IMR-90 (cell line): ENCODE measurements around the gene TEFM. TPM values are rescaled to one million over a fixed set of nuclear protein-coding genes. Genes with fewer than 3 reads are reported as not detected.
A peak's percentile ranks its signal among the peaks of the same experiment; 100 is the strongest.

Experiments
- ATAC-seq: fragments of 200-7000 bp; cut with Tn5 transposase; 2 replicates; pipeline ENCODE4 v1.9.1; 2020; ENCODE audit warnings: low read depth, mild to moderate bottlenecking, moderate library complexity
- Bru-seq: library from RNA; stranded (reverse); fragments of 400-500 nt; gene quantifications from one replicate; lab custom pipeline; 2021; lab: Mats Ljungman, UMichigan
- BruChase-seq, 2 experiments: library from RNA; stranded (reverse); fragments of 400-500 nt; gene quantifications; one replicate each; lab custom pipeline; 2021; lab: Mats Ljungman, UMichigan
- BruUV-seq: library from RNA; stranded (reverse); fragments of 400-500 nt; replicated peaks from 2 replicates; lab custom pipeline; 2021; lab: Mats Ljungman, UMichigan
- CTCF ChIA-PET: fragments of 300-600 bp; formaldehyde crosslinking; extraction: SDS; loops from one replicate; lab custom pipeline; 2021; ENCODE audit warnings: antibody characterized with exemption; lab: Yijun Ruan, JAX
- POLR2A ChIA-PET: fragments of 300-600 bp; sonication (Branson Sonifier 250); formaldehyde crosslinking; loops from one replicate; lab custom pipeline; 2022; ENCODE audit warnings: antibody characterized with exemption; ENCODE audit not compliant: unreplicated experiment; lab: Charles Lee
- DNase-seq: peaks from one replicate; pipeline ENCODE4 v3.0.0; 2013
- H2AFZ ChIP-seq: replicated peaks from 2 replicates; pipeline ENCODE3; 2013; ENCODE audit warnings: low read length, mild to moderate bottlenecking; ENCODE audit not compliant: poor library complexity
- H2AK5ac ChIP-seq: 2 replicates; pipeline ENCODE4 v1.6.1; 2013; ENCODE audit warnings: low read depth, low read length, inconsistent platforms
- H2AK9ac ChIP-seq: replicated peaks from 2 replicates; pipeline ENCODE3; 2013; ENCODE audit warnings: mild to moderate bottlenecking, low read depth, low read length, moderate library complexity; ENCODE audit not compliant: poor library complexity
- H2BK120ac ChIP-seq: 2 replicates; pipeline ENCODE4 v1.6.1; 2013; ENCODE audit warnings: low read depth, low read length, inconsistent platforms
- H2BK15ac ChIP-seq: 3 replicates; pipeline ENCODE4 v1.6.1; 2013; ENCODE audit warnings: low read depth, low read length, inconsistent platforms
- H2BK20ac ChIP-seq: 2 replicates; pipeline ENCODE4 v1.6.1; 2013; ENCODE audit warnings: low read depth, mild to moderate bottlenecking, inconsistent platforms, low read length, moderate library complexity
- H2BK5ac ChIP-seq: 2 replicates; pipeline ENCODE4 v1.6.1; 2013; ENCODE audit warnings: mild to moderate bottlenecking, low read depth, low read length, inconsistent platforms; ENCODE audit not compliant: poor library complexity, severe bottlenecking
- H3K14ac ChIP-seq: replicated peaks from 2 replicates; pipeline ENCODE4 v1.6.1; 2013; ENCODE audit warnings: low read depth, low read length, inconsistent platforms
- H3K18ac ChIP-seq: 2 replicates; pipeline ENCODE4 v1.6.1; 2013; ENCODE audit warnings: low read depth, low read length, control low read depth
- H3K23ac ChIP-seq: 2 replicates; pipeline ENCODE4 v1.6.1; 2013; ENCODE audit warnings: low read depth, low read length, inconsistent platforms
- H3K27ac ChIP-seq: 2 replicates; pipeline ENCODE4 v1.5.1; 2013; ENCODE audit warnings: mild to moderate bottlenecking, control low read depth, low read length; ENCODE audit not compliant: insufficient read depth
- H3K27me3 ChIP-seq: 2 replicates; pipeline ENCODE4 v1.6.1; 2013; ENCODE audit warnings: low read length; ENCODE audit not compliant: control insufficient read depth, insufficient read depth
- H3K36me3 ChIP-seq: 2 replicates; pipeline ENCODE4 v1.6.1; 2013; ENCODE audit warnings: low read length, mixed read lengths; ENCODE audit not compliant: control insufficient read depth, insufficient read depth
- H3K4ac ChIP-seq: 2 replicates; pipeline ENCODE4 v1.6.1; 2013; ENCODE audit warnings: low read depth, low read length, inconsistent platforms
- H3K4me1 ChIP-seq: 2 replicates; pipeline ENCODE4 v1.6.1; 2013; ENCODE audit warnings: low read length, mixed read lengths; ENCODE audit not compliant: control insufficient read depth, insufficient read depth
- H3K4me2 ChIP-seq: 2 replicates; pipeline ENCODE4 v1.6.1; 2013; ENCODE audit warnings: low read depth, mild to moderate bottlenecking, control low read depth, low read length, moderate library complexity
- H3K4me3 ChIP-seq: 2 replicates; pipeline ENCODE4 v1.5.1; 2013; ENCODE audit warnings: low read depth, mild to moderate bottlenecking, control low read depth, low read length, moderate library complexity; ENCODE audit not compliant: insufficient read depth
- H3K56ac ChIP-seq: 2 replicates; pipeline ENCODE4 v1.6.1; 2013; ENCODE audit warnings: low read length, inconsistent platforms; ENCODE audit not compliant: insufficient read depth; ENCODE audit errors: extremely low read depth
- H3K79me1 ChIP-seq, 2 experiments: 2 replicates each; pipeline ENCODE4 v1.6.1; 2013; ENCODE audit warnings: low read length in 2 of 2, inconsistent platforms in 1 of 2, low read depth in 1 of 2
- H3K9ac ChIP-seq: 2 replicates; pipeline ENCODE4 v1.6.1; 2013; ENCODE audit warnings: low read depth, low read length, control low read depth
- H3K9me1 ChIP-seq: 2 replicates; pipeline ENCODE4 v1.6.1; 2013; ENCODE audit warnings: low read length, inconsistent platforms; ENCODE audit not compliant: insufficient read depth
- H3K9me3 ChIP-seq: 2 replicates; pipeline ENCODE4 v1.6.1; 2013; ENCODE audit warnings: low read length; ENCODE audit not compliant: control insufficient read depth, insufficient read depth
- H4K20me1 ChIP-seq: 2 replicates; pipeline ENCODE4 v1.6.1; 2013; ENCODE audit warnings: low read length, inconsistent platforms; ENCODE audit not compliant: insufficient read depth
- H4K5ac ChIP-seq: 2 replicates; pipeline ENCODE4 v1.6.1; 2013; ENCODE audit warnings: mild to moderate bottlenecking, low read depth, low read length, control low read depth
- H4K8ac ChIP-seq, 2 experiments: 2 replicates each; pipeline ENCODE4 v1.6.1; 2013; ENCODE audit warnings: low read depth in 2 of 2, low read length in 2 of 2, control low read depth in 1 of 2, inconsistent platforms in 1 of 2
- H4K91ac ChIP-seq: 2 replicates; pipeline ENCODE4 v1.6.1; 2013; ENCODE audit warnings: low read depth, low read length, inconsistent platforms; ENCODE audit not compliant: insufficient read depth
- BHLHE40 ChIP-seq: fragments of 150-350 bp; IDR thresholded peaks from 2 replicates; pipeline ENCODE4 v1.6.1; 2016; ENCODE audit warnings: mild to moderate bottlenecking, low read depth, low read length
- CHD1 ChIP-seq: IDR thresholded peaks from 2 replicates; pipeline ENCODE4 v1.6.1; 2012; ENCODE audit warnings: low read depth, low read length, improper control_type of control experiment
- FOS ChIP-seq: fragments of 150-350 bp; IDR thresholded peaks from 2 replicates; pipeline ENCODE4 v1.6.1; 2016; ENCODE audit warnings: low read depth, low read length
- MAFK ChIP-seq: IDR thresholded peaks from 2 replicates; pipeline ENCODE4 v1.6.1; 2012; ENCODE audit warnings: low read depth, low read length, improper control_type of control experiment
- MAZ ChIP-seq: IDR thresholded peaks from 2 replicates; pipeline ENCODE4 v1.6.1; 2012; ENCODE audit warnings: low read depth, mild to moderate bottlenecking, low read length, improper control_type of control experiment, moderate library complexity, borderline replicate concordance
- RCOR1 ChIP-seq: IDR thresholded peaks from 2 replicates; pipeline ENCODE4 v1.6.1; 2012; ENCODE audit warnings: mild to moderate bottlenecking, low read length, improper control_type of control experiment; ENCODE audit not compliant: insufficient replicate concordance
- RFX5 ChIP-seq: IDR thresholded peaks from 2 replicates; pipeline ENCODE4 v1.8.0; 2012; ENCODE audit warnings: low read depth, mild to moderate bottlenecking, low read length, moderate library complexity
- SMC3 ChIP-seq: fragments of 150-350 bp; IDR thresholded peaks from 2 replicates; pipeline ENCODE4 v1.6.1; 2016; ENCODE audit warnings: low read depth, mild to moderate bottlenecking, antibody characterized with exemption, low read length, moderate library complexity
- WGBS, 2 experiments: methylation state at CpG; one replicate each; pipeline versions ENCODE4 v1.1.5 to v1.1.7; 2013; ENCODE audit warnings: missing lambda C conversion rate in 2 of 2; ENCODE audit not compliant: insufficient read length in 1 of 2; ENCODE audit errors: extremely low coverage in 2 of 2; 5-methylcytosine and 5-hydroxymethylcytosine counted together
- dilution Hi-C: fragments of 300-500 bp; cut with HindIII; formaldehyde crosslinking; loops from one replicate; pipeline ENCODE4 v1.14.3; 2018; ENCODE audit warnings: low sequenced_read_pairs; ENCODE audit not compliant: unreplicated experiment
- in situ Hi-C: fragments of 300-500 bp; cut with MboI; formaldehyde crosslinking; loops from 3 replicates; pipeline ENCODE4 v1.14.3; 2019; ENCODE audit warnings: low sequenced_read_pairs, inconsistent platforms, mixed read lengths
- intact Hi-C: fragments of 100-400 bp; cut with micrococcal nuclease; formaldehyde crosslinking; loops from 2 replicates; pipeline ENCODE4 v1.10.0; 2022
- long read RNA-seq: library from polyadenylated mRNA; unstranded; transcript quantifications from one replicate; pipeline ENCODE4 v2.0.0, GENCODE V29; 2021; ENCODE audit not compliant: unreplicated experiment
- polyA plus RNA-seq, 3 experiments: library from polyadenylated mRNA; depleted of rRNA; stranded (reverse); fragments of >200 nt; gene quantifications; 2 replicates each; pipeline ENCODE4 v1.2.3, GENCODE V29; 2012; ENCODE audit warnings: low replicate concordance in 1 of 3
- total RNA-seq: library from RNA; depleted of rRNA; stranded (reverse); fragments of >200 nt; gene quantifications from 2 replicates; pipeline ENCODE4 v1.2.3, GENCODE V29; 2012; rRNA removed
- TF ChIP-seq, protein P1 (sequence below): conservative IDR thresholded peaks from 2 replicates; pipeline ENCODE4 v1.5.1; 2012; ENCODE audit warnings: mild to moderate bottlenecking, low read depth, low read length, improper control_type of control experiment
- TF ChIP-seq, protein P2 (sequence below): fragments of 150-350 bp; IDR thresholded peaks from 2 replicates; pipeline ENCODE4 v1.6.1; 2017; ENCODE audit warnings: mild to moderate bottlenecking, antibody characterized with exemption, low read length, low read depth

Gene TEFM, protein sequence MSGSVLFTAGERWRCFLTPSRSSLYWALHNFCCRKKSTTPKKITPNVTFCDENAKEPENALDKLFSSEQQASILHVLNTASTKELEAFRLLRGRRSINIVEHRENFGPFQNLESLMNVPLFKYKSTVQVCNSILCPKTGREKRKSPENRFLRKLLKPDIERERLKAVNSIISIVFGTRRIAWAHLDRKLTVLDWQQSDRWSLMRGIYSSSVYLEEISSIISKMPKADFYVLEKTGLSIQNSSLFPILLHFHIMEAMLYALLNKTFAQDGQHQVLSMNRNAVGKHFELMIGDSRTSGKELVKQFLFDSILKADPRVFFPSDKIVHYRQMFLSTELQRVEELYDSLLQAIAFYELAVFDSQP
- total RNA-seq (13.8 and 17.8 TPM in 2 replicates), polyA plus RNA-seq (2012; rRNA removed) (4.8 and 7.9 TPM in 2 replicates), Bru-seq, nascent RNA (percentile 73 among the genes with signal in this experiment), BruChase-seq, experiment 1, labeled RNA remaining after a 6-hour chase (percentile 89 among the genes with signal in this experiment), BruChase-seq, experiment 2, labeled RNA remaining after a 2-hour chase (percentile 82 among the genes with signal in this experiment)
- polyA plus RNA-seq (2012; cell fraction: cytosol; rRNA removed): 2.4 and 3.0 TPM in 2 replicates
- 1.1 and 11.9 TPM in 2 replicates for polyA plus RNA-seq (2012; cell fraction: nucleus; rRNA removed; ENCODE audit: low replicate concordance)
- long read RNA-seq, partial matches to known transcripts: 1 of 4 reads
- long read RNA-seq, other reads (novel, unspliced or antisense): 0 of 4 reads

DNA sequence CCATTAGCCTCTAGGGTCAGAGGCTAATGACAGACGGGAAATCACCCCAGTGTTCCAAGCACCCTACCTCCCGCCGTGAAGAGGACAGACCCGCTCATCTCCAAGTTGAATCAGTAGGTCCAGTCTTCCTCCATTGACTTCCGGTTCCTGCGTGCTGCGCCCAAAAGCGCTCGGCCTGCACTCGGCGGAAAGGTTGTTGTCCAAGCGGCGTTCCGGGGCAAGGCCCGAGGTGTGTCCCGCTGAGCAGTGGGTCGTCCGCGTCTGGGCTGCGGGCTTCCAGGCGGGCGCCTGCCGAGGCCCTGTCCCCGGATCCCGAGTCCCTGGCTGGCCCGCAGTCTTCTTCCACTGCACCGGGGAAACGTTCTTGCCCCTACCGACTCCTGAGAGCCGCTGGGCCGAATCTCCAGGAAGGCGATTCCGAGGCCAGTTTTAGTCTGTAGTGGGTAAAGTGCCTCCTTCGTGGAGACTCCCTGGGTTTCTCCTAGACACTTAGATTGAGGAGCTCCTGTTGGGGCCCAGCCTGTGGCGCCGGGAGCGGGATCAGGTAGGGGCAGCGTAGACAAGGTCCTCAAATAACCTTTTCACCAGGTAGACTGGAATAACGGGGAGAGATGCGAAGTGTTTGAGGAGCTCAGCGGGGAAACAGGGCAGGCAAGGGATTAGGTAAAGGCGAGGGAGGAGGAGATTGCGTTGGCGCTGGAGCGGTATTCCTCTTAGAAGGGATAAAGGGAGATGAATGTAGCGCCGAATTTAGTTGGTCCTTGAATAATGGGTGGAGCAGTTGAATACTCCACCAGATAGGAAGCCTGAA, at the start of gene TEFM:
Gene TEFM, minus strand, starts transcription at position 138 of the 811 bp plus-strand sequence. Its CDS starts 40 bp downstream, at position 98.
- H3K23ac ChIP-seq: peak within 1 kb of the TSS; percentile 95
- dilution Hi-C loops: no loop called here
- 0 out of 2 replicates have a peak, but pooled peaks cover 2% of the 10 kb centered on the region for H3K36me3 ChIP-seq
- peak within 1 kb of the TSS; percentile 79 for H2BK5ac ChIP-seq
- H3K18ac ChIP-seq: peak within 1 kb of the TSS; percentile 21
- BruUV-seq: no TSS peak
- peak within 1 kb of the TSS; percentile 84 for H3K9ac ChIP-seq
- peak within 1 kb of the TSS; percentile 52; the same call in 1 of the 3 replicates for H2BK15ac ChIP-seq
- ChIA-PET POLR2A (interaction anchor here (0.6 kb wide), 1 partner anchor 288 kb away, joined by 5 read pairs; no protein-coding TSS in a partner anchor), CTCF (interaction anchor here (0.6 kb wide), 1 partner anchor 8 kb away, joined by 3 read pairs; no protein-coding TSS in a partner anchor)
- in situ Hi-C loops: no loop called here
- peak within 1 kb of the TSS; percentile 3; the same call in 1 of the 2 replicates for H2AK5ac ChIP-seq
- H3K27ac ChIP-seq: peak within 1 kb of the TSS; percentile 79
- peak within 1 kb of the TSS; percentile 60 for H3K56ac ChIP-seq
- no peaks in the 10 kb centered on the region for H3K9me1 ChIP-seq
- peak within 1 kb of the TSS; percentile 84 for H4K5ac ChIP-seq
- H3K9me3 ChIP-seq: no peaks in the 10 kb centered on the region
- peak within 1 kb of the TSS; percentile 98 for H3K14ac ChIP-seq
- peaks cover 4% of the 10 kb centered on the region; the same call in 1 of the 2 replicates for H3K4me1 ChIP-seq
- no peaks in the 10 kb centered on the region for H3K27me3 ChIP-seq
- H2BK120ac ChIP-seq: peak within 1 kb of the TSS; percentile 68
- H4K20me1 ChIP-seq: no peaks in the 10 kb centered on the region
- peak within 1 kb of the TSS; percentile 98 for H2AFZ ChIP-seq
- peak within 1 kb of the TSS; percentile 71 for H3K4me3 ChIP-seq
- H4K8ac ChIP-seq: peak within 1 kb of the TSS; percentile 84 to 98
- 1% methylated on average over 24 of the region's 47 CpGs; no CpG with 5 or more reads in 1 of the 2 experiments for WGBS, 2 experiments
- H4K91ac ChIP-seq: peak within 1 kb of the TSS; percentile 71
- ATAC-seq (peak; percentile 99), DNase-seq (peak; percentile 92)
- peak within 1 kb of the TSS; percentile 94 for H3K4ac ChIP-seq
- H2AK9ac ChIP-seq: peak within 1 kb of the TSS; percentile 80
- intact Hi-C loops: loop anchor here (2.0 to 5.0 kb wide), 3 partner anchors 64 to 311 kb away; partner anchors contain the start of gene RNF135
- no peak within 1 kb of the TSS for H2BK20ac ChIP-seq
- peak within 1 kb of the TSS; percentile 97 for H3K4me2 ChIP-seq
- H3K79me1 ChIP-seq: peaks cover 19 to 34% of the 10 kb centered on the region in 2 experiments
- TF ChIP-seq SMC3 (no peak; the same call in 1 of the 2 replicates), FOS (no peak), CHD1 (no peak), MAZ (peak; percentile 72; the same call in 1 of the 2 replicates), MAFK (no peak), RFX5 (no peak), BHLHE40 (no peak), RCOR1 (no peak)
- TF ChIP-seq, protein P1, sequence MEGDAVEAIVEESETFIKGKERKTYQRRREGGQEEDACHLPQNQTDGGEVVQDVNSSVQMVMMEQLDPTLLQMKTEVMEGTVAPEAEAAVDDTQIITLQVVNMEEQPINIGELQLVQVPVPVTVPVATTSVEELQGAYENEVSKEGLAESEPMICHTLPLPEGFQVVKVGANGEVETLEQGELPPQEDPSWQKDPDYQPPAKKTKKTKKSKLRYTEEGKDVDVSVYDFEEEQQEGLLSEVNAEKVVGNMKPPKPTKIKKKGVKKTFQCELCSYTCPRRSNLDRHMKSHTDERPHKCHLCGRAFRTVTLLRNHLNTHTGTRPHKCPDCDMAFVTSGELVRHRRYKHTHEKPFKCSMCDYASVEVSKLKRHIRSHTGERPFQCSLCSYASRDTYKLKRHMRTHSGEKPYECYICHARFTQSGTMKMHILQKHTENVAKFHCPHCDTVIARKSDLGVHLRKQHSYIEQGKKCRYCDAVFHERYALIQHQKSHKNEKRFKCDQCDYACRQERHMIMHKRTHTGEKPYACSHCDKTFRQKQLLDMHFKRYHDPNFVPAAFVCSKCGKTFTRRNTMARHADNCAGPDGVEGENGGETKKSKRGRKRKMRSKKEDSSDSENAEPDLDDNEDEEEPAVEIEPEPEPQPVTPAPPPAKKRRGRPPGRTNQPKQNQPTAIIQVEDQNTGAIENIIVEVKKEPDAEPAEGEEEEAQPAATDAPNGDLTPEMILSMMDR: no peak
- TF ChIP-seq, protein P2, sequence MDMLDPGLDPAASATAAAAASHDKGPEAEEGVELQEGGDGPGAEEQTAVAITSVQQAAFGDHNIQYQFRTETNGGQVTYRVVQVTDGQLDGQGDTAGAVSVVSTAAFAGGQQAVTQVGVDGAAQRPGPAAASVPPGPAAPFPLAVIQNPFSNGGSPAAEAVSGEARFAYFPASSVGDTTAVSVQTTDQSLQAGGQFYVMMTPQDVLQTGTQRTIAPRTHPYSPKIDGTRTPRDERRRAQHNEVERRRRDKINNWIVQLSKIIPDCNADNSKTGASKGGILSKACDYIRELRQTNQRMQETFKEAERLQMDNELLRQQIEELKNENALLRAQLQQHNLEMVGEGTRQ: no peak
